Measurements from ENCODE around the gene GAP43.

The GAP43 gene

GRCh38 chr3:115688418-115688817 is 65.1 kb downstream of the GAP43 start:
- DNase-seq (ENCODE audit: insufficient read length), result no peak
- TF ChIP-seq TAF1 (IDR thresholded peaks at IDR 0.05; ENCODE audit: borderline replicate concordance, low read depth, low read length), result no peak
- TF ChIP-seq POLR2AphosphoS5 (IDR thresholded peaks at IDR 0.05; ENCODE audit: low read depth, low read length), result no peak
- TF ChIP-seq POLR2A (IDR thresholded peaks at IDR 0.05; ENCODE audit: low read depth, low read length), result no peak
- no peak for FAIRE-seq

- FAIRE-seq, result no peak
- DNase-seq (ENCODE audit: insufficient read length), result no peak
- TF ChIP-seq POLR2A (IDR thresholded peaks at IDR 0.05; ENCODE audit: low read depth, low read length) (no peak), POLR2AphosphoS5 (IDR thresholded peaks at IDR 0.05; ENCODE audit: low read depth, low read length) (no peak), TAF1 (IDR thresholded peaks at IDR 0.05; ENCODE audit: borderline replicate concordance, low read depth, low read length) (no peak)
These were observed 66.6 kb downstream of the GAP43 start for GRCh38 chr3:115689928-115690327.

GRCh38 chr3:115691964-115692363 is 68.7 kb downstream of the GAP43 start:
- DNase-seq (ENCODE audit: insufficient read length) (no peak), FAIRE-seq (no peak)
- TF ChIP-seq POLR2A (IDR thresholded peaks at IDR 0.05; ENCODE audit: low read depth, low read length), result no peak
- TF ChIP-seq TAF1 (IDR thresholded peaks at IDR 0.05; ENCODE audit: borderline replicate concordance, low read depth, low read length), result no peak
- TF ChIP-seq POLR2AphosphoS5 (IDR thresholded peaks at IDR 0.05; ENCODE audit: low read depth, low read length), result no peak

GRCh38 chr3:115692887-115693524 is 69.7 kb downstream of the GAP43 start:
- DNase-seq (ENCODE audit: insufficient read length) (peak; percentile 6), FAIRE-seq (peak; percentile 97)
- TF ChIP-seq POLR2AphosphoS5 (IDR thresholded peaks at IDR 0.05; ENCODE audit: low read depth, low read length), result no peak
- TF ChIP-seq TAF1 (IDR thresholded peaks at IDR 0.05; ENCODE audit: borderline replicate concordance, low read depth, low read length), result no peak
- TF ChIP-seq POLR2A (IDR thresholded peaks at IDR 0.05; ENCODE audit: low read depth, low read length), result no peak

- no peak for TF ChIP-seq POLR2A (IDR thresholded peaks at IDR 0.05; ENCODE audit: low read depth, low read length)
- no peak for TF ChIP-seq POLR2AphosphoS5 (IDR thresholded peaks at IDR 0.05; ENCODE audit: low read depth, low read length)
- no peak for TF ChIP-seq TAF1 (IDR thresholded peaks at IDR 0.05; ENCODE audit: borderline replicate concordance, low read depth, low read length)
- FAIRE-seq, result no peak
These were observed 70.6 kb downstream of the GAP43 start for GRCh38 chr3:115693868-115694267.

GRCh38 chr3:115695090-115695489 is 71.8 kb downstream of the GAP43 start:
- FAIRE-seq (no peak), DNase-seq (ENCODE audit: insufficient read length) (no peak)
- TF ChIP-seq TAF1 (IDR thresholded peaks at IDR 0.05; ENCODE audit: borderline replicate concordance, low read depth, low read length) (no peak), POLR2A (IDR thresholded peaks at IDR 0.05; ENCODE audit: low read depth, low read length) (no peak), POLR2AphosphoS5 (IDR thresholded peaks at IDR 0.05; ENCODE audit: low read depth, low read length) (no peak)

More at GRCh38 chr3:115693868-115694267, 70.6 kb downstream of the GAP43 start:
- DNase-seq (ENCODE audit: insufficient read length), result no peak

- FAIRE-seq, result no peak
- TF ChIP-seq POLR2A (IDR thresholded peaks at IDR 0.05; ENCODE audit: low read depth, low read length) (no peak), TAF1 (IDR thresholded peaks at IDR 0.05; ENCODE audit: borderline replicate concordance, low read depth, low read length) (no peak), POLR2AphosphoS5 (IDR thresholded peaks at IDR 0.05; ENCODE audit: low read depth, low read length) (no peak)
- DNase-seq (ENCODE audit: insufficient read length), result no peak
These were observed 74.1 kb downstream of the GAP43 start for GRCh38 chr3:115697263-115698053.

GRCh38 chr3:115698851-115699591 is 75.7 kb downstream of the GAP43 start:
- DNase-seq (ENCODE audit: insufficient read length) (no peak), FAIRE-seq (no peak)
- TF ChIP-seq POLR2AphosphoS5 (IDR thresholded peaks at IDR 0.05; ENCODE audit: low read depth, low read length) (no peak), TAF1 (IDR thresholded peaks at IDR 0.05; ENCODE audit: borderline replicate concordance, low read depth, low read length) (no peak), POLR2A (IDR thresholded peaks at IDR 0.05; ENCODE audit: low read depth, low read length) (no peak)

- TF ChIP-seq POLR2A (IDR thresholded peaks at IDR 0.05; ENCODE audit: low read depth, low read length) (no peak), TAF1 (IDR thresholded peaks at IDR 0.05; ENCODE audit: borderline replicate concordance, low read depth, low read length) (no peak)
- FAIRE-seq, result no peak
- no peak for DNase-seq (ENCODE audit: insufficient read length)
These were observed 76.4 kb downstream of the GAP43 start for GRCh38 chr3:115699706-115700105.

- DNase-seq (ENCODE audit: insufficient read length) (no peak), FAIRE-seq (no peak)
- TF ChIP-seq POLR2A (IDR thresholded peaks at IDR 0.05; ENCODE audit: low read depth, low read length), result no peak
- no peak for TF ChIP-seq TAF1 (IDR thresholded peaks at IDR 0.05; ENCODE audit: borderline replicate concordance, low read depth, low read length)
- TF ChIP-seq POLR2AphosphoS5 (IDR thresholded peaks at IDR 0.05; ENCODE audit: low read depth, low read length), result no peak
These were observed 79.3 kb downstream of the GAP43 start for GRCh38 chr3:115702598-115702997.

- DNase-seq (ENCODE audit: insufficient read length), result no peak
- FAIRE-seq, result no peak
- TF ChIP-seq POLR2A (IDR thresholded peaks at IDR 0.05; ENCODE audit: low read depth, low read length), result no peak
- no peak for TF ChIP-seq POLR2AphosphoS5 (IDR thresholded peaks at IDR 0.05; ENCODE audit: low read depth, low read length)
- TF ChIP-seq TAF1 (IDR thresholded peaks at IDR 0.05; ENCODE audit: borderline replicate concordance, low read depth, low read length), result no peak
These were observed 81.5 kb downstream of the GAP43 start for GRCh38 chr3:115704661-115705338.

Measured in GM12892 (cell line).